Hematopoietic multipotent progenitor cell treated with erythropoietin and hydrocortisone succinate and interleukin-3 and kit ligand, for 8 days (in vitro differentiated cells): ENCODE results near the gene AKAP6.

Source experiments
- DNase-seq: peaks from one replicate; pipeline ENCODE4 v3.0.0-alpha.2; 2015

Gene AKAP6

DNA sequence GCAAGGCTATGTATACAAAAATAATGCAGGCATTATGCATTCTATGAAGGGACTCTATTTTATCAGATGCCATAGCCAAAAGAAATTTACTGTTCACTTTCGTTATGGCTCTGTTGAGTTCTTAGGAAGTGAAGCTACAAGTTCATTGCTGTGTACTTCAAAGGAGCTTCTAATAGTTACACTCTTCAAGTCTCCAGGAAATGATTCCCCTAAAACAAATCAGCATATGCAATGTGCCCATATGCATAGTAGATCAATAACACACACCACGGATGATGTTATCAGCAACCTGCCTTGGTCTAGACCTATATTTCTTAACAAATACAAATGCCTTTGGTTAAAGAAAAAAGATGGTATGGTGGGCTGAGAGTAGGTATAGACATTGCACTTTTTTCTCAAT, 83.4 kb downstream of the AKAP6 start:
- DNase-seq, result no peak

DNA sequence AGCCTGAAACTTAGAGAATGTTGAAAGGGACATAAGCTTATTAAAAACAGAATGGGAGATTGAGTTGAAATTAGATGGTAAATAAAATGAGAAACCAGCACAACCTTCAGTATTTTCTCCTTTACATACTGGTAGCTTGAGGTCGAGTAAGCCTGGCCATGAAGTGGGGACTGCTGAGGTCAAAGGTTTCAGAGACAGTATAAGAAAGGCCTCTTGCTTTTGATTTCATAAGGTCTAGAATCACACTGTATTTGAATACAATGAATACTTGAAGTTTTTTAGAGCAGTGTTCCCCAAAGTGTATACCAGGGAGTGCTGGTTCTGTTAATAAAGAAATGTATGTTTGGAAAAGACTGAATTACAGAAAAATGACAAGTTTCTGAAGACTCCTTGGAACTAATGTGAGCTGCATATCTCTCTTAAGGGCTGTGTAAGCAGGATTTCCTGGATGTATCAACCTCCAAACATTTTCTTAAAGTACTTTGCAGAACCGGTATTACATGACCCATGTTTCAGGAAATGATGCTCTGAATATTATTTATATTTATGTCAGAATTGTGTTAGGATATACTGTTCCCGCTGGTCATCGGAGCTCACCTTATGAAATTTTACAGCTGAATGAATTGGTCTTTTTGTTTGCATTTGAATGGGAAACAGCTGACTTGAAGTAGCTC, 85.0 kb downstream of the AKAP6 start:
- DNase-seq, result no peak

DNA sequence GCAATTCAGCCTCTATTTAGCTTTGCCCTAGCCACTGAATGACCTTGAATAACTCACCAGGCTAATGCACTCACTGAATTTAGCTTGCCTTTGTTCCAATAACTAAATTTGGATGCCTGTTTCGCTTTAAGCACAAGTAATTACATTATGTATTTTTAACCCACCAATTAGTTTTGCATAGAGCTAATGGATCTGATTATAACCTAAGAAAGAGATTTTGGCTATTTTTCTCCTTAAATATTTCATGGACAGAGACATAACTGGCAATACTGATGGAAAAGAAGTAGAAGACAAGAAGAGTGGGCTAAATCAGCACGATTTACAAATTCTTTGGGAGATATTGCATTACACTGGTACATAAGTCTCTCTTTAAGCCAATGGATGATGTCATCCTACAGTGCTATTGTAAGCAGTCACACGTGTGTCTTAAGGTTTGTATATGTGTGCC, 85.7 kb downstream of the AKAP6 start:
- no peak for DNase-seq

DNA sequence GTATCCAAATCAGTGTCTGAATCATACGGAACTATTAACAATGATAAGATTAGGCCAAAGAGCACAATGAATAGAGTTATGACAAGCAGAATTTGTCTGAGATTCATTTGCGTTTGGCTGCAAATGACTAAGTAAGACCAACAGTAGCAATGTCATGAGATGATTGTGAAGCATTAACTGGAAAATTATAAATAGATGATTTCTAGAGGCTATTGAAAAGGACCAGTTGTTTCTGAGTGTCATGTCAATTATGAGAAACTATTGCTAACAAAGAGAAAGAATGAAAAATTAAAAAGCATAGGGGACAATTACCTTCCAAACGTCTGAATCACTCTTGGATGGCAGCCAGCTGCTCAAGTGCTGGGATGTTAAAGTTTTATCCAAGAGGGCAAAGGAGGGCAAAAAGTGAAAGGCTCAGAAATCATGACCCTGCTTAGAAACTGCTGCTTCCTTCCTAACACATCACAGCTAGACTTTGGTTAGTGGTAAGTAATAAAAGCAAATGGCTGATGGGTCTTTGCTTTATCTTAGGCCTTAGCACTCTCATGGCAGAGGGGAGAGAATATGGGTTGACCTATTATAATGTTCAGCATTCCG, 89.0 kb downstream of the AKAP6 start:
- DNase-seq, result no peak

DNA sequence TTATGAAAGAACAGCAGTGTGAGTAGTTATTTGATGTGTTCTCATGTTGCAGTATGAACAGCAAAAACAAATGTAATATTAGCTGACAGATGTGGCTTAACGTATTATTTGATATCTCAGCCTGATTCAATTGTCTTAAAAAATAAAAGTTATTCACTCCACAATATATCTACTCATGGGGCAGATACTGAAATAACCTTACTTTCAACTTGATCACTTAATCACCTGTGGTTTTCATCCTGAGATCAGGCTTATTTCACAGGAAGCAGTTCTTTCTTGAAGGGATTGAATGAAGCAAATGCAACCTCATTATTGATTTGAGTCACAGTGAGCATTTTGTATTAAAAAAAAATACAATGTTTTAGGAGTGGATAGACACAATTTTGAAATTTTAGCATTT, 90.3 kb downstream of the AKAP6 start:
- DNase-seq, result no peak

DNA sequence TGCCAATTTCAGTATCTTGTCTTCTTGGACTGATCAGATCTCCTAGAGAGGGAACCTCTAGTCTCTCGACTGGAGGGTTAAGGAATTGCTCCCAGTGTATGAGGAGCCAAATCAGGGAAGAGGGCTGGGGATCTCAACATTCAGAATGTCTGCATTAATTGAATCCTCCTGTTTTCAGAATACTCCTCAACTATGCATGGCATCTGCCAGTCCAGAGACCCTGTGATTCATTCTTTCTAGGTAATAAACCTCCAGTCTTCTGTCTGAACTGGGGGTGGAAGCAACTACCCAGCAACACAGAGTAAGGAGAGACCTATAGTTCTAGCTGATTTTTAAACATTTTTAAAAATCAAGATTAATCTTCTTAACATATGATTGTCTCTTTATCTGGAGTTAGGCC, 92.7 kb downstream of the AKAP6 start:
- no peak for DNase-seq

DNA sequence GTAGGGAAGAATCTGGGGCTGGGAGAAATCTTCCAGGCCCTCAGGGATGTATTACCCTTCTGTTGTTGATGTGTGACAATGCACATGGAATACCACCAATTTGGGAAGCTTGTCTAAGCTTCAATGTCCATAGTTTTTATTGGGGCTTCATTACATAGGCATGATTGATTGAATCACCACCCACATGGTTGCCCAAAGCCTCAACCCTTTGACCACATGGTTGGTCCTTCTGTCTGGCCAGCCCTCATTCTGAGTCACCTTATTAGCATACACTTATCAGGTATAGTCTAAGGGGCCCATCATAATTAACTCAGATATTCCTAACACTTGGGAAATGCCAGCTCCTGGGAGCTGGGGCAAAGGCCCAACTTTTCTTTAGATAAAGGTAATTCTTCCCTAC, 93.3 kb downstream of the AKAP6 start:
- DNase-seq, result no peak

DNA sequence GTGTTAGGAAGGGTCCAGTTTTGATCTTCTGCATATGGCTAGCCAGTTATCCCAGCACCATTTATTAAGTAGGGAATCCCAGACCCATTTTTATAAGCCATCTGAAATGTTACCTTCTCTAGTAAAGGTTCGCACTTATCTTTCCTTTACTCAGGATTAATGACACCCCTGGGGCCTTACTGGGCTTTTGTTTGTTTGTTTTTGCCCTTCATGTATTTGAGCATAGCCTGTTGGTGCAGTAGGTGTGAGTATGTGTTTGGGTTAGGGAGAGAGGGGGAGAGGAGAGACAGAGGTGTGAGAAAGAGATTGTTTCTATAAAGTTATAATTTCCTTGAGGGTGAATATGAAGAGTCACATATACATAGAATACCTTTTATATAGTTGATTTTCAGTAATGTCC, 96.9 kb downstream of the AKAP6 start:
- no peak for DNase-seq

DNA sequence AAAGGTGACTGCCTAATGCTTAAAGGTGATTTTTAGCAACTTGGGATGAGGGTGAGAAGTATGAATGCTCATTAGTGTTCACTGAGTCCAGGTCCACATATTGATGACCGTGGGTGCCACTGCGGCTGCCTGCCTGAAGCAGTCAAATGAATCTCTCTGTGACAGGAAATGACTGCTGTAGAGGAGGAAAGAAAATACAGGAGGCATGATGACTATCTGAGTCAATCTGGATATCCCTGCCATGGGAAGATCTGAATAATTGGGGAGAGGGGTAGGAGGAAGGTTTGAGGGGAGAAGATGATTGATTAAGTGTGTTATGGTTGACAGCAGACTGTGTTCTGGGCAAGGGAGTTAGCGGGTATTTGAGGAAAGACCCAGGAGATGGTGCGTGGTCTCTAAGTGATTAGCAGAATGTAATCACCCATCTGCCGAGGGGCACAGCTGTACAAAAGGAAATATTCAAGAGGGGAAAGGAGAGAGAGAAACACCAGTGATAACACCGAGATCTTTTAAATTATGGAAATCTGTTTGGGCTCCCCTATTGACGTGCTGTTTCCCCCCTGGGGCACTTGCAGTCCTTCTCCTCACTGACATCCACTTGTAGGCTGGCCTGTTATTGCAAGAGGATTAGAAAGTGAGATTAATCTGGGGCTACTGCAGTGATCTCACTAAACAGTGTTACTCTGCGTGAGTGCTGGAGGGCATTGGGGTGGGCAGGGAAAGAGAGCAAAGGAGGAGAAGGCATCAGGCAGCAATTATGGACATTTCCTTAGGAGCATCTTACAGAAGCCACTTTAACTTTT, 97.7 kb downstream of the AKAP6 start:
- no peak for DNase-seq

DNA sequence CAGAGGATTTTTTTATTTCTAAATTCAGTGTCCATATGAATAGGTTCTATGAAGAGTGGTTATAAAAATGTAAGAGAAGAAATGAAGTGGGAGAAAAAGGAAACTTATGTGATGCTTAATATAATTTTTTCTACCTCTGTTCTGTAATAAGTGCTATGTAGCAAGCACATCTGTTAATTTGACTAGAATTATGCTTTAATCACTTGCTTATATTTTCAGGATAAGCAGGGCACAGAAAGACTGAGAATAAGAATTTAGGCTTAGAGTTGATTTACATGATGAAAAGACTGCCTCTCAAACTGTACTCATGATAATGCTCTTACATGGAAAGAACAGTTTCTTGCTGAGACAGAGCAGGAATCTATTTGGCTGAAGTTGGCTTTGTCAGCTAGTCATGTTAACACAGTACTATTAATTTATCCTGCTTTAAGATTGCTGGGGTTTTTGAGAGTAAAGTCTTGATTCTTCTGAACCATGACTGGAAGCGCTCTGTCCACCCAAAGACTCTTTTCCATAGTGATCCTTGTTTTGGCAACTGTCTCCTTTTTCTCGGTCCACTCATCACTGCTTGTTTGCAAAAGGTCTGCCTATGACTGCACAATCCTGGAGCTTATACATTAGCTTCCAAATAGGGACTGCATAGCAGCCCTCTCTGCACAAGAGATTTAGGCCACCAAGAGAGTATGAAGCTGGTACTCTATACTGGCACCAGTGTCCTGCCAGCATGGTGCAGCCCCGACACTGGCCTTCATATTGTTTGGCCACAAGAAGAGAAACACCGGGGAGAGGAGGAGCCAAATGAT, 98.8 kb downstream of the AKAP6 start:
- no peak for DNase-seq

DNA sequence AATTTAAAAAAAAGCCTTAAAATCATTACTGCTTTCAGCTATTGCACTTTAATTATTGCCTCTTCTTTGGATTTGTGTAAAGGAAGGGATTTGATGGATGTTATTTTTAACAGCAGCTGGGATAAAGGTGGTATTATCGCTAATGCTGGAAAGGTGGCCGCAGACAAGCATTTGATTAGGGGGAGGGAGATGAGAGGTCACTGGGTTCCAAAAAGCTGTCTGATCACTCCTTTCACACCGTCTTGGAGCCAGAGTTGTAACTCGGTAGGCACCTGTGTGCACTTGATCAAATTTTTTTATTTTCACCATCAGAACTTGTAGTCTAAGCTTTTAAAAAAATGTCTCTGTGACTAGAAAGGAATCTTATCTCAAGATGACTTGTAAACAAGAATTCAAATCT, 99.8 kb downstream of the AKAP6 start:
- DNase-seq, result no peak

DNA sequence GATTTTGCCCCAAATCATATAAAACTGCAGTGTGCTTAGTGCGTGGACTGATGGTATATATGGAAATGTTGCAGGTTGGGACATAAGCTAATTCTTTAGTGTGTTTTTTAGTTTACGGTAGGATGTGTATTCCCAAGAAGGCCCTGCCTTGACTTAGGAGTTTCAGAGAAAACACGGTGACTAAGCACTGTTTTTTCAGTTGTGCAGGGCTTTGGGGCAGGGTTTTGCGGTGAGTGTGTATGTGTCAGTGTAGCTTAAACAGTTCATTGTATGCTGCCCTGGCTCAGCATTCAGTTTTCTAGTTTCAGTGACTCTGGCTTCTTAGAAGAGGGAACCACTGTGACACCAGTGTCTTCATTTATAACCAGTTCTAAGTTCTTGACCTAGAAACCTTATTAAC, 101.2 kb downstream of the AKAP6 start:
- no peak for DNase-seq

DNA sequence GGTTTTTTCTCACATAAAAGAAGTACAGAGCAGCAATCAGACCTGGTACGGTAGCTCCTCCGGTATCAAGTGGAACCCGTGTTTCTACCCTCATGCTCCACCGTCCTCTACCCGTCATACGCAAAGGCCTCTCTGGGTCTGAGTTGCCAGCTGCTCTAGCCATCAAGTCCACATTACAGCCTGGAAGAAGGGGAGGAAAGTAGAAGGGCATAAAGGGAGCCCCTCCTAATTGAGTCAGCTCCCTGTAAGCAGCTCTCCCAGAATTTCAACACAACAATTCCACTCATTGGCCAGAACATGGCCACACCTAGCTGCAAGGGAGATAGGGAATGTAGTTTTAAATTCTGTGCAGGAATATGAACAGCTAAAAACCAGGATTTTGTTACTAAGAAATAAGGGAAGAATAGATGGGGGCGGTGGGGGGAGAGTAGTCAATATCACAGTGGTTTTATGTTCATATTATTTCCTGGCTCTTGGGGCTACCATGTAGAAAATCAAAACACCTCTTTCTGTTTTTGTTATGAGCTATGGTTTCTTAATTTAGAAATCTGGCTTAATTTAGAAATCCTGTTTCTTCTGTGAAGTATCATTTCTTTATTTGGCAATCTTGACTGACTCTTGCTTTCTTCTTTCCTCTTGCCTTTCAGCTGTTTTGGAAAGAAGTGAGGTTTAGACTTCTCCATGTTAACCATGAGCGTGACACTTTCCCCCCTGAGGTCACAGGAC, 103.9 kb downstream of the AKAP6 start:
- DNase-seq, result no peak

DNA sequence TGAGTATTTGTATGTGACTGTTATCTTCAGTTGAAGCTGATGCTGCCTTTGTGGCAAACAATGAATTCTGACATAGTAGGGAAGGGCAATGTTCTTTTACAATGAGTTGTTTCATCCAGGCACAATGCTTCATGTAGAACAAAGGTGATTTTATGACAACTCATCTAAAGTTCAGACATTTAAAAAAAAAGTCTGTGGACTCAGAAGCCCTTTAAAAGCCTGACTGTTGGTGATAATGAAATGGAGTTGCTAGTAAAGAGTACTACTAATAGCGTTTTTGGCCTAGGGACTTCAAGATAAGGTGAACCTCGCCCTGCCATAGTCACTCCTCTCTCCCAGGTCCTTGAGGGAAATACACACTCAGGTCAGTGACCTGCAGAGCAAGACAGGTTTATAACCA, 105.1 kb downstream of the AKAP6 start:
- DNase-seq, result peak; percentile 32

DNA sequence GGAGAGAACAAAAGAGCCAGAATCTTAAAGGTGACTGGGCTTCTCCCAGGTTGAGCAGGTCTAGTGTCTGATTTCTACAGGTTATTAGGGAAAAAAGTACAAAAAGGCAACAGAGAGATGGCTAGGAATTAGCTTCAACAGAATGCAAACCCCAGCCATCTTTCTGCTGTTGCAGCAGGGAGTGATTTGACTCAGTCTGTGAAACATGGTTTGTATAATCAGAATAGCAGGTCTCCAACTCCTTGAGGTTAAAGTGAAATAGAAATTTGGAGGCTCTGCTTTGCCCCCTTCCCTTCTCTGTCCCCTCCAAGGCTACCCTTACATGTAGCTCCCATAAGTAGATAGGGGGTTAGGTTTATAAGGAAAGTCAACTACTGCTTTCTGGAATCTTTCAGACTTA, 105.8 kb downstream of the AKAP6 start:
- DNase-seq, result no peak

DNA sequence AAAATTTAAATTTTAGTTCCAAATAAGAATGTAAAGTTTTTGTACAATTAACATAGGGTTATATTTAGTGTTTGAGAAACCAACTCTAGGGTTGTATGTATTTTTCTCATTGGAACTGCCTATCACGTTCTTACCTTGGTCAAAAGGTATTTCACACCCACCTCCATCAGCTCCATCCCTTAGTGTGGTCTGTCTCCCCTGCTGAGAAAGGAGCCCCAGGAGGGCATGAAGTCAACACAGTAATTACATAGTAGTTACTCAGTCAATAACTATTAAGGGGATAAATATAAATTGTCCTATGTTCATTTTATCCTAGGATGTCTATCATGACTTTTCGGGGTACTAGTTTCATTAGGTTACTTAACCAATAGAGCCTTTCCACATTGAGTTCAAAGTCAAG, 106.3 kb downstream of the AKAP6 start:
- DNase-seq, result no peak

DNA sequence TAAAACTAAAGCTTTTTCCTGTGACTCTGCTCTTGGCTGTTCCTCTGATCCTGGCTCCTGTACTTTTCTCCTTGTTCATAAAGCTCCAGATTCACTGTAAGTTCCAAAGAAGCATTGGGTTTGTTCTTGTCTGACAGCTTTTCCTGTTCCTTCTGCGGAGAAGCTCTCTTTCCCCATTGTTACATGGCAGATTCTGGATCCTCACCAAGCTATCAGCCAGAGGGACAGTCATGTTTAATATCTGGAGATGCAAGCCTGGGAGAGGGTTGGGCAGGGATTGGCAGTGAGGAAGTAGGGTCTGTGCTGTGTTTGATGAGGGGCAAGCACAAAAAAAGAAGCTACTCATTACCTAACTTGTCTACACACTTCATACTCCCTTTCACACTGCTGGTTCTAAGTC, 107.9 kb downstream of the AKAP6 start:
- no peak for DNase-seq

DNA sequence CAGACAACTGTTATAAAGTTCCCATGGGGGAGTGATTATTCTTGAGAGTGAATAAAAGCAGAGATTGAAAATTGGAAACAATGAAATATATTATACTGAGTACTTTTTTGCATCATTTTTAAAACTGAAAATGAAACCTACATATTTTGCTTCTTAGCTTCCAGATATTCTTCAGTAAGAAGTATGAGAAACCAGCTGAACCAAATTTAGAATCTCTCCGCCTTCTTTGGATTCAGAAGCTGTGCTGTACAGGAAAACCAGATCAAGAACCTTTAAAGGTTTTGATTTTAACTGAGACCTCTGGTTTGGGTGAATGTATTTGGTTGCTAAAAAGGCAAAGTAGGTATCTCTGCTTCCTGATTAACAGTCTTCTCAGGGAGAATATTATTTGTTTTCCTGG, 109.4 kb downstream of the AKAP6 start:
- no peak for DNase-seq

DNA sequence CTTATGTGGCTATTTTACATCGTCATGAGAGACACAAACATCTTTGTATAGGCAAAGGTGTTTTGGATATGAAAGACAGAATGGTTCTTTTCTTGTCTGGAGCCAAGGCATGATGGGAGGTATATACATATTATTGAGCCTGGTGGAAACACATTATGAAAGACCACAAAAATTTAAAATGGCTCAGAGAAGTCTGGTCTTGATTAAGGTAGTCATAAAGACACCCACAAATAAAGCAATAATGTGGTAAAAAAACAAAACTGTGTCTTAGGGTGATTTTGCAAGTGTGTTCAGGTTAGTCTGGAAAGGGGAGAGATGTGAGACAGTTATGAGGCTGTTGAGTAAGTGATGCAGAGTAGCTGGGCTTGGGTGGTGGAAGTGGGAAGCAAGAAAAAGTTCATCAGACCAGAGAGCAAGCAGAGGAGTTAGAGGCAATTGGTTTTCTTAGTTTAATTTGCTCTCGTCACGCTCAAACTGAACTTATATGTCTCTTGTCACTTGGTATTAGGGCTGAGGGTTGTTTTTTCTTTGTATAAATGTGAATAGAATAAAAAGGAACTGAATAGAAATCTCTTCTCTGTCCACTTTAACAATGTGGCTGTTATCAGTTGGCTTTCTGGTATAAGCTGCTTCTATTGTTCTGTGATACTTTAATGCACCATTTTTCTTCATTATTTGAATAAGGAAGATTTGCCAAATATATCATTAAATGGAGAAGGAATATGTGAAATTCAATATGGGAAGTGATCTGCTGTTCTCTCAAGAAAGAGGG, 115.0 kb downstream of the AKAP6 start:
- DNase-seq, result no peak

DNA sequence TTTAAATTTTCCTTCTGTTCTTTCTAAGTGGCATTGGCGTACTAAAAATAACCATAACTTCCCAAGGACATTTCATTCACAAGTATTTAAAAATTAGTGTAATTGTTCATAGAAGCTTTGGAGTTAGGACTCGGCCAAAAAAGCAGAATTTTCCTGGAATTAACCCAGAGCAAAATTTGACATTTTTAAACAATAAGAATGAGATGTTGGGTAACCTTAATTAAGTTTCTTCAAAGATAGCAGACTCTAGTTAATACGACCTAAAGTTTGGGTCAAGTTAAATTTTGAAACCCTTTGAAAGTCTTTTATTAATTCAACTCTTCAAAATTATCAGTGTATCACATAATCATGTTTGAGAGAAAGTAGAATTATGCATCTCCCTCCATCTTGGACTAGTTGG, 118.3 kb downstream of the AKAP6 start:
- DNase-seq, result no peak

DNA sequence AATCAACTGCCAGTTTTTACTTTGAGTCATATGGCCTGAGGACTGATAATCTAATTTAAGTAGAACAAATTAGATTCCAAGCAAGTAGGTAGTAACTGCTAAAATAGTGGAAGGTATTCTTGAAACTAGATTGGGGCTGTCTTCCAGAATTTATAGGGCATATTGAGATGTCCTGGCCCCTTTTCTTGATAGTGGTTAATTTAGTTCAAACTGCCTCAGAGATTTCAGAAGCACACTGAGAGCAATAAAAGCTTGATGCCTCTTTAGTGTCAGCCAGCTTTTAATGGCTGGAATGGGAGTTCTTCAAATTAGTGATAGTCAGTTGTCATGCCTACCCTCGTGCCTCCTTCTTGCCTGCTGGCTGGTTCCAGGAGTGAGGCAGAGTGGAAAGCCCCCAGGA, 120.5 kb downstream of the AKAP6 start:
- no peak for DNase-seq
